NCI-H774 (cell line): ENCODE data around the gene NRP1.
A peak's percentile ranks its signal among the peaks of the same experiment; 100 is the strongest.

ENCODE experiments used
- DNase-seq: peaks from one replicate; lab custom pipeline; 2025; lab: John Stamatoyannopoulos, UW

NRP1 gene

GRCh38 chr10:33183655-33184054, 150.8 kb downstream of the NRP1 start:
- no peak for DNase-seq

GRCh38 chr10:33180921-33181320, 153.5 kb downstream of the NRP1 start:
- DNase-seq = no peak

- no peak for DNase-seq
Observed at GRCh38 chr10:33180390-33180789, 154.1 kb downstream of the NRP1 start.

DNA sequence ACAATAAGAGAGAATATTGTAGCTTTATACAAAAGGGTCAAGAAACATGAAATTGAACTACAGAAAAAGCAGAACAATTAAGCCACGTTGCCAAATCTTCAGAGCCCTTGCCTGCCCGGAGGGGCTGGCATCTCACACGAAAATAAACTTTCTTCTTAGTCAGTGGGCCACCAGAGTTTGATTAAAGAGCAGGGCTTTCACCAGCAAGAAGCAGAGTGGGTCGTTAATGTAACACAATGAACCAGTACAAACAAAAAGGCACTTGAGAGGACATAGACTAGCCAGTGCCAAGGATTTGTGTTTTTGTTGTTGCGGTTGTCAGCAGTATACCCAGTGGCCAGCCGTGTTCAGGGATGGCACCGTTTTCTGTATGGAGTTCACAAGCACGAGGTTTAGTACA, 155.4 kb downstream of the NRP1 start:
- DNase-seq = peak; percentile 28

GRCh38 chr10:33178026-33178755, 156.3 kb downstream of the NRP1 start:
- DNase-seq = no peak

DNA sequence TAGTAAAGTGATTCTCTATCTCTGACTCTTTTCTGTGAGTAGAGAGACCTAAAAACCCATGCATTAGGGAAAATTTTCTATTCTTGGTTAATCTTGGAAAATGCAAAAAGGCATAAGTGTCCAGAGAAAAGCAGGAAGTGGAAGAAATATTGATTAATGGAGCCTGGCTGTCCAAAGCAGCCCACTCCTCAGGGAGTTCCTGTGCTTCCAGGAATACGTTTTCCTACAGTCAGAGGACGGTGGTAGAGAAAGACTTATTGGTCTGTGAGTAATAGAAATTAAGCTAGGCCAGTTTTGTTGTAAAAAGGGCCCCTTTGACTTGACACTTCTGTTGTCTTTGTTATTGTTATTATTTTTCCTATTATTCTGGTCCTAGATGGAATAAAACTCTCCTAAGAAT, 157.8 kb downstream of the NRP1 start:
- DNase-seq = no peak

- no peak for DNase-seq
Observed at GRCh38 chr10:33174674-33175434, 159.6 kb downstream of the NRP1 start.

- no peak for DNase-seq
Observed at GRCh38 chr10:33165911-33166310, 168.6 kb downstream of the NRP1 start.

DNA sequence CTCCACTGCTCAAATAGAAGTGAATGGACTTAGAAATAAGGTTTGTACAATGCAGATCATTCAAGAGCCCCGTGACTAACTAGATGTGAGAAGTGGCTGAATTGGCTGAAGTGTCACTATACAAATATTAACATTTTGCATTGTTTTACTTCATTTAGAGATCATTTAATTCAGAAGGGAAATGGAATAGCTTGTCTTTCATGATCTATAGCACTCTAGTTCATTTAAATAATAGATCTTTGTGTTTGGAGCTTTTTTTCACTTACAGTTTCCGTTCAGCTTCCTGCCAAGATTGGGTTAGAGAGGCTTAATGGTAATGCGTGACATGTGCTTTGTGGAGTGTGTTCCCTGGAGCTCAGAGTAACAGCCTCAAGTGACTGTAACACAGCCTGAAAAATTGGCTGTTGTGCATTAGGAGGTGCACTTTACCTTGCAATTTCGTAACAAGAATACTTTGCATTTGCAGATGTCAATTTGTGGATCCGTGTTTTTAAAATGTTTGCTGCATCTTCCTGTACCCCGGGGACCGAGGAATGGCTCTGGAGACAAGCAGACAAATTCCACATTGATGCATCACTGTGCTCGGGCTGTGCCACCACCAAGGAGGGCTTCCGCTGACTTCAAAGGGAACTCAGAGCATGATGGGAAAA, 170.3 kb downstream of the NRP1 start:
- DNase-seq = peak; percentile 75

- DNase-seq = no peak
Observed at GRCh38 chr10:33162248-33162575, 172.3 kb downstream of the NRP1 start.

DNA sequence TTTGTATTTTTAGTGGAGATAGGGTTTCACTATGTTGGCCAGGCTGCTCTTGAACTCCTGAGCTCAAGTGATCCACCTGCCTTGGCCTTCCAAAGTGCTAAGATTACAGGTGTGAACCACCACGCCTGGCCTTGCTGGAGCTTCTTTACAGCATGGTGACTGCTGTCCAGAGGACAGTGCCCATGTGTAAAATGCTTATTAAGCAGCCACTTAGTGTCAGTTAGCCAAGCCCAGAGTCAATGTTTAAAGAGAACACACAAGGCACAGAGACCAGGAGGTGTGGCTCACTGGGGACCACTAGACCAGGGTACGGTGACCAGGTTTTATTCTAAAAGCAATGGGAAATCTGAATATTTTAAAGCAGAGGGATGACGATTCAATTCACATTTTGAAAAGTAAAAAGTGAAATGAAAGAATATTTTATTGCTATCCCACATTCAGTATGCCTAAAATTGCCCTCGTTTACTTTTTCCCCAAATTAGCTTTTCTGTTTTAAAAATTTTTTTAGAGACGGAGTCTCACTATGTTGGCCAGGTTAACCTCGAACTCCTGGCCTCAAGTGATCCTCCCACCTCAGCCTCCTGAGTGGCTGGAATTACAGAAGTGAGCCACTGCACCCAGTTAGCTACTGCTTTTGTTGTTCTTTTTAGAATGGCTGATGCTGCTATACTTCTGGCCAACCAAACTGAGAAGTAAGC, 172.8 kb downstream of the NRP1 start:
- no peak for DNase-seq

DNA sequence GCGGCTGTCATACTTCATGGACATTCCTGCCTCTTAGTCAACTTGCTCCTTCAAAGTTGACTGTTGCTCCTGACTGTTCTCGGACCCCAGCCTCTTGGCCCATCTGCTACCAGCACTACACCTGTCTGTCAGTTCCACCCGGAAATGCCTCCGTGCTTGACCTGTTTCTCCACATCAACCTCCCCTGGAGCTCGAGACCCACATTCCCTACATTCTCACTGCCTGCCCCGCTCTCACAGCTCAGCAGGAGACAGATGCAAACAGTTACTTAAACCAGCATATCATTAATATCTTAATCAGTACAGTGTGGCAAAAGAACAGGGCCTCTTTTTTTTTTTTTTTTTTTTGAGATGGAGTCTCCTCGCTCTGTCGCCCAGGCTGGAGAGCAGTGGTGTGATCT, 174.3 kb downstream of the NRP1 start:
- DNase-seq = no peak

GRCh38 chr10:33157103-33157502, 177.4 kb downstream of the NRP1 start:
- no peak for DNase-seq

- DNase-seq = peak; percentile 66
Observed at GRCh38 chr10:33155720-33156638, 178.5 kb downstream of the NRP1 start.

- no peak for DNase-seq
Observed at GRCh38 chr10:33154590-33154989, 179.9 kb downstream of the NRP1 start.

DNA sequence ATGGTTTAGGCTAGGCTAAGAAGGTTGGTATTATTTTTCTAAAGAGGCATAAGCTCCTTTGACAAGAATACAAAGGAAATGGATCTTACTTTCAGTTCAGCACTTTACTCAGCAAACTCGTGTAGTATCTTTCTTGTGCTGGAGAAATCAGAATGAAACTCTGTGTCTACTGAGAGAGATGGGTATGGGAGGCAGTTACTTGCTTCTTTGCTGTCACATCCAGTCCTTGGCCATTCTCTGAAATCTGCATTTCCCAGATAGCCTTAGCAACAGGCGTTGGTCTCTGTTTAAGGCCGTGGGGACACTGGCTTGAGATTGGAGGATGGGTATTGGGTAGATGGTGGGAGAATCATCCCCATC, 180.5 kb downstream of the NRP1 start:
- DNase-seq = no peak

DNA sequence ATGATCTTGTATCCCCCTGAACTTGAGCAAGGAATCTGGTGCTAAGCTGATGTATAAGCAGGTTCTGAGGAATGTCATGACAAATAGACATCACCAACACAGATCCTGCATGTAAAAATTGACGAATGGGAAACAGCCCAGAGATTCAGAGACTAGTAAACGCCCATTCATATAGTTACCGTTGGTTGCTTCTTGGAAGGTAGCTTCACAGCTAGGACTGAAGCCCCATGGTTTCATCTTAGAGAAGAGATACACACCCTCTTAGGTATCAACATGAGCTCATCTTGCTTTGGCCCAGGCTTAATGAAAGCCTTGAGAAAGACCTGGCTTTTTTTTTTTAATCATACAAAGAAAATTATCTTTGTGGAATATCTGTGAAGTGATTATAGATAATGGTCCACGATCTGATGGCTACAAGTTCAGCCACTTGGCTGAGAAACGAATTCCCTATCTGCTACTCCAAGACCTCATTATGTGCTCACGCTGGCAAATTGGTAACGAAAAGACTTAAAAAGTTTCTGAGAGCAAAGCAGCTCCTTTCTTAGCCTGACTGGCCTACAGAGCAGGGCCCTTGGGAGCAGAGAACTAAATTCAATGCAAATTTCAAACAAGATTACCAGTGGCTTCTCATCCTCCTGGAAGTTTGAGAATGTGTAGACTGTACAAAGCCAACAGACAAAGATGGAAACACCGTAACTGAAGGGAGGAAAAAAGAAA, 181.1 kb downstream of the NRP1 start:
- no peak for DNase-seq

GRCh38 chr10:33152750-33153149, 181.7 kb downstream of the NRP1 start:
- DNase-seq = no peak

DNA sequence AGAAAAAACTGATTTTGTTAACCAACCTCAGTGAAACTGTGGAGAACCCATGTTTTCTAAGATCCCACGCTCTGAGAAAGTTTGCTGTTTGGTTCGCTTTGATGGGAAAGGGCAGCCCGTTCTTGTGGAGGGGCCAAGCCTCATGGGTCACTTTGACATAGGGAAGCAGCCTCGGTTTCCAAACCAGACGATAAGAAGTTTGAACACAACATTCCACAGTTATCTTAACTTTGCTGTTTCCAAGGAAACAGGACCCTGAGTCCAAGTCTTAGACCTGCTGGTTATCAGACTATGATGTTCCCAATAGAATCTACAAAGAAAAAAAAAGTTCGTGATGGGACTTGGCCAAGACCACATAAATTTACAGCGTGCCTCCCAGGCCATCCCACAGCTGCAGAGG, 182.3 kb downstream of the NRP1 start:
- no peak for DNase-seq

DNA sequence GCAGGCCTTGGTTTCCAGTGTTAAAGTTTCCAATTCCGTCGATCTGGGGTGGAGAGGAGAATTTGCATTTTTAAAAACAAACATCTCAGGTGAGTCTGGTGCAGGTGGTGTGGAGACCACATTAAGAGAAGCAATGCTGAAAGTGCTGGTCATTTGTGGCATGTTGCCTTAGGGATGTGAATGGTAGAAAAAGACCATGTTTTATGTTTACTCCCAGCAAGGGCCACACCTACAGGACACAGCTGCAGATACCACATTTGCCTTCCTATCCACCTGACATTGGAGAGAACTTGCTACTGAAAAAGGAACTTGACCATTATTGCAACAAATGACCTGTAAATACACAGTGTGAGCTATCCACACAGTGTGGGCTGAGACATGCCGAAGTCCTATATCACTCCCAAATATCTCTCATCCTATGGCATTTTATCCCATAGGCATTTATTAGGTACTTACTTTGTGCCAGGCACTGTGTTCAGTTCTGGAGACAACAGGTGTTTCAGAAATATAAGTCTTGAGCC, 183.1 kb downstream of the NRP1 start:
- DNase-seq = no peak

- DNase-seq = no peak
Observed at GRCh38 chr10:33150889-33151288, 183.6 kb downstream of the NRP1 start.
